Anterior cingulate cortex (tissue), 58 donors: Measurements from ENCODE around the gene VPS52.
A peak's percentile ranks its signal among the peaks of the same experiment; 100 is the strongest.

Experiments used
- DNase-seq, 58 donors: peaks; one replicate each; lab custom pipeline; 2025; lab: John Stamatoyannopoulos, UW

VPS52 gene

DNA sequence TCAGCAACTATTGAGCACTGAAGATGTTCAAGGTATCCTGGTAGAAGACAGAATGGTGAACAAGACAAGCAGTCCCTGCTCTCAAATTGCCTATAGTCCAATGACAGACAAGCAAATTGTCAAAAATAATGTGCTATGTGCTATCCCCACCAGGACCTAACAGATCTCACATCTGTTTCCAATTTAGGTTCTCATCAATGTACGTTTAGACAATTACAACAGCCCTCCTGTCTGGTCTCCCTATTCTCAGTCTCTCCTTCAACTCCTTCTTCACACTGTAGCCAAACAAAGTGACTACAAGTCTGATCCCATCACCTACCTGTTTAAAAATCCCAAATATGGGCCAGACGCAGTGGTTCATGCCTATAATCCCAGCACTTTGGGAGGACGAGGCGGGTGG lies 34.7 kb upstream of the VPS52 start:
- no peak for DNase-seq

DNA sequence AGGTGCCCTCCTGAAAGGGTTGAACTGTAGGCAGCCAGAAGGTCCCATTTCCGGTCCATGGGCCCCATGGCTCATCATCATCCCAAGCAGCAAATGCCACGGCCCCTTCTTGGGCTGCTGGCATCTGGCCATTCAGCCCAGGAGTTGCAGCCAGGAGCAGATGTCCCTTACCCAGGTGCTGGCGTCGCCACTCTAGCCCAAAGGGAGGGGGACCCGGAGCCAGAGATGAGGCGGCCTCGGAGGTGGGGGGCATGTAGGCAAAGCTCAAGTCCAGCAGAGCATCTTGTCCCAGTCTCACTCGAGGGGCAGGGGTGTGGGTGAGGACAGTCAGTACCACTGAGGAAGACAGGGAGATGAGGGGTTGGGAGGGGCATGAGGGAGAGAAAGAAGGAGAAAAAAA lies 33.4 kb upstream of the VPS52 start:
- no peak for DNase-seq

DNA sequence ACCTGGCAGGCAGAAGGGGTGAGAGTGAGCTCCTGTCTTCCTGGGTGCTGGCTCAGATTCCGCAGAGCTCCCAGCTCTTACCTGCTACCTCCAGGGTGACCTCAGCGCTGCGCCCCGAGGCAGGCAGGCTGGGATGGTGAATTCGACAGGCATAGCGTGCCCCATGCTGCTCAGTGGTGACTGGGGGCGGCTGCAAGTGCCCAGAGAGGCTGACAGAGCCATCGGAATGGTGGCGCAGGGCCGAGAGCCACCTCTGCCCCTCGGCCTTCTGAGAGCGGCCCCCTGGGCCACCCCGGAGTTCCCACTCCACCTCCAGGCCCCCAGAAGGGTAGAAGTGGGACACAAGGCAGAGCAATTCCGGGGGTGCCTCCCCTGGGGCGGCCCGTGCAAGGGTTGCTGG lies 32.5 kb upstream of the VPS52 start:
- DNase-seq: no peak

DNA sequence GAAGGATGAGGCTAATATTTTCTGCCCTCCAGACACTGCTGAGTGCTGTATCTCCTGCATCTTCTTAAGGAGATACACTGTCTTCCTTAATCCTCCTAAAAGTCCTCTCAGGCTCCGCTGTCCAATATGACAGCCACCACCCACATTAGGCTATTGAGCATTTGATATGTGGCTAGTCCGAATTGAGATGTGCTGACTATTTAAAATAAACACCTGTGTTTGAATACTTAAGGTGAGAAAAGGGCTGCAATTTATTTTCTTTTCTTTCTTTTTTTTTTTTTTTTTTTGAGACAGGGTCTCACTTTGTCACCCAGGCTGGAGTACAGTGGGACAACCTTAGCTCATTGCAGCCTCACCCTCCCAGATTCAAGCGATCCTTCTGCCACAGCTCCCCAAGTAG lies 30.2 kb upstream of the VPS52 start:
- DNase-seq: no peak

DNA sequence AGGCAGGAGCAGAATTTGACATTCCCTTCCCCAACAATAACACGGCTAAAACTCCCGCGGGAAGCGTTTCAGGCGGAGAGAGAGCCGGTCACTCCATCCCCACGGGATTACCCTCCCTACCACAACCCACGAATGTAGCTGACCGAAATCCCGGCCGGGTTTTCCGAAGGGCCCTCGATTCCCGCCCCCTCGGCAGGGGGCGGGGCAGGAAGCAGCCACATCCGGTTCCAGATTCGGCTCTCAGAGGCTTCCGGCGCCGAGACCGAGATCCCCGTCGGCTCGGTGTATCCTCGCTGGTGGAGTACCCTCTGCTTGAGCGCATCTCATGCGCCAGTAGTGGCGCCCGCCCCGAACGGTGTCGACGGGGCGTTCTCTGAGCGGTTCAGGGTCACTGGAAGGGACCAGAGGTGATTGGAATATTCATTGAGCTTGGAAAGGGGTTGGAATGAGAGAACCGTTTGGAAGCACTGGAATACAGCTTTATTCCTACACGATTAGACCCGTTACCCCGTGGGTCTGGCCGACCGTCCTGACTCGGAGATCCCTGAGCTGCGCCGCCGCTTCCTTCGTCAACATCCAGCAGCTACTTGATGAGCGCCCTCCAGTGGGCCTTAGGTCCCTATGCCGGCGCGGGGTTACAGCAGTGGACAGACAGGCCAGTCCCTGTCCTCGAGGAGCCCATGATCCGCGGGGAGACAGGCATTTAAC lies 27.7 kb upstream of the VPS52 start:
- DNase-seq: peak; percentile 45 to 94 (median 85)

DNA sequence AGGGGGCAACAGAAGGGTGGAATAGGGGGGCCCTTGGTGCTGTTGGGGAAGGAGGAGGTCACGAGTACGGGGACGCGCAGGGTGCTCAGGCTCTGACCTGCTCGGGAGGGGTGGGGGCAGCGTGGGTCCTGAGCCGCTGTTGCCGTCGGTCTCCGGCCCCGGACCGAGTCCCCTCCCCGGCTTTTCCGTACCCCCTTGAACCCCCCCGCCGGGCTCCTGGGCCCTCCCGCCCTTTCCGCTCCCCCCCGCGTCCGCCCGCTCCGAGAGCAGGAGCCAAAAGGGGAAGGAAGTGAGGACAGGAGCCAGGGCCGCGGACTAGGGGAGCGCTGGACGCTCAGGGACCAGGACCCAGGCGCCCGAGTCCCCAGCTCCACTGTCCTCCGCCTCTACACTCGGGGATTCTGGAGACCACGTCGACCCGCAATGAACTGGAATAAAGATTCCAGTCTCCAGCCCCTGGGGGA lies 27.1 kb upstream of the VPS52 start, which contains the start of gene RGL2:
Gene RGL2 (minus strand): TSS at position 170 of the 464 bp plus-strand sequence. CDS start 332 bp downstream, outside the sequence.
- DNase-seq: peak in 53 of 58 donors; percentile 22 to 89 (median 78)

DNA sequence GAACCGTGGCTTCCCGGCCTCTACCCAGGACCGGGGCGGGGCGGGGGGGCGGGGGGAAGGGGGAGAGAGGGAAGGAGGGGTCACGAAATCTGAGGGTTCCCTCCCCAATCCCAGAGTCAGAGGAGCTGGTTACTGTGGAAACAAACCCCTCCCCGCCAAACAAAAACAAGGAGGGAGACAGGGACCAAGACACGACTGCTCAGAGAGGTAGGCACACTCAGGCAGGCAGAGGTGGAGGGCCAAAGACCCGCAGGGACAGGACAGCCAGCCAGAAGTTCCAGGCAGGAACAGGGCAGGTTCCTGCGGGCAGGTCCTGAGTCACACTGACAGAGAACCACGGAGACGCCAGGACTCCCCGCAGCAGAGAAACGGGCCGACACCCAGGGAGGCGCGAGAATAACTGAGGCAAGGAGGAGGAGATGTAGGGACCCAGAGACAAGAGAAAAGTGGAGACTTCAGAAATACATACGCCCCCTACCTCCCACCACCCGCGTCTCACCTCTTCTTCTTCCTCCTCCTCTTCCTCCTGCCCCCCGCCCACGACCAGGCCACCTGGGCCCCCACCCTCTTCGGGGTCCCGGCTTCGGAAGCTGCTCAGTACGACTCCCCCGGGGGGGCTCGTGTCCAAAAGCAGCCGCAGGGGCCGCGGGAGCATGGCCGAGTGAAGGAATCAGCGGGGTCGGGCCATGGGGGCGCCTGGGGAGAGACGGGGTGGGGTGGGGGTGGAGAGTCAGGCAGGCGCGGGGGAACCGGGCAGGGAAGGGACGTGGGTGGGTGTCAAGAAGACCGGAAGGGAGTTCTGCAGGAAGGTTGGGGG lies 26.5 kb upstream of the VPS52 start:
- DNase-seq: peak in 36 of 58 donors; percentile 6 to 73 (median 40)

DNA sequence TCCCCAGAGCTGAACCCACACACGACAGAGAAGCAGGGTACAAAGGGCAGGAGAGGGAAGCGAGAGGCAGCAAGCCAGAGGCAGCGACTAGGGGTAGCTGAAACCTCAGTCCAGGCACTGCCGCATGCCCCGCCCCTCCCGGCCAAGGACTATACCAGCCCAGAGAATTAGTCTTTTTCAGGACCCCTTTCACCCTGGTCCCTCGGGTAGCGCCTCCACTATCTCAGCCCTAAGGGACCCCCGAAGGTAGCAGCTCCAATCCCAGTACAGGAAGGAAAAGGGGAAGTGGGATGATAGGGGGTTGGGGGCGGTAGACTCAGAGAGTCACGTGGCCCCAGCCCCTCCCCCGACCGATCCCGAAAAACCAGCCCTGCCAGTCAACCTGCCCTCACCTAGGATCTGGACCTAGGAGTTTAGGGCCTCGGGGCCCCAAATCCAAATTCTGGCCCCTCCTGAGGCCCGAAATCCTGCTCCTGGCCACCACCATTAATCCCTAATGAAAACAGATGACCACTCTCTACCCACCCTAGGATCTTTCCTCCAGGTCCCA lies 25.8 kb upstream of the VPS52 start:
- peak in 6 of 58 donors; percentile 11 to 53 (median 26) for DNase-seq

DNA sequence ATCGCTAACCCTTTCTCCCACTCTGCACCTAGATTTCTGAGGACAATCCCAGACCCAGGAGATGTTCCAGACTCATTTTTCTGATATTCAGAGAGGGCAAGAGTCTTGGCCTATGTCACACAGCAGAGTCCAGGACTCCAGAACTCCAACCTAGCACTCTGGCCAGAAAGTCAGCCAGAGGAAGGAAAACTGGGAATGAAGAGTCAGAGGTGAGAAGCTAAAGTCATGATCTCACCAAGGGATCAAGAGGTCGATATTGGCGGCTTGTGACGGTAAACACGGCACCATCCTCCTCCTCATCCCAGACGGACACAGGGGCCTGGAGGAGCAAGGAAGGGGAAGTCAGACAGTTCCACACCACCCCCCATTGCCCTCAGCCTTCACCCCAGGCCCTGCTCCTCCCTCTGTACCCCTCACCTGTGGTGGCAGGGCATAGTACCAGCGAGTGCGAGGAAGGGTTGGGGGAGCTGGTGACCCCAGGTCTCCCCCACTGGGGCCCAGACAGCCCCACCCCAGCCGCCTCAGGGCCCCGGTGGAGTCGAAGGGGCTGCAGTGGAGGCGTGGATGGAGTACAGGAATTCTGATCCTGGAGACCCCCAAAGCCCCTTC lies 25.2 kb upstream of the VPS52 start:
- no peak for DNase-seq

DNA sequence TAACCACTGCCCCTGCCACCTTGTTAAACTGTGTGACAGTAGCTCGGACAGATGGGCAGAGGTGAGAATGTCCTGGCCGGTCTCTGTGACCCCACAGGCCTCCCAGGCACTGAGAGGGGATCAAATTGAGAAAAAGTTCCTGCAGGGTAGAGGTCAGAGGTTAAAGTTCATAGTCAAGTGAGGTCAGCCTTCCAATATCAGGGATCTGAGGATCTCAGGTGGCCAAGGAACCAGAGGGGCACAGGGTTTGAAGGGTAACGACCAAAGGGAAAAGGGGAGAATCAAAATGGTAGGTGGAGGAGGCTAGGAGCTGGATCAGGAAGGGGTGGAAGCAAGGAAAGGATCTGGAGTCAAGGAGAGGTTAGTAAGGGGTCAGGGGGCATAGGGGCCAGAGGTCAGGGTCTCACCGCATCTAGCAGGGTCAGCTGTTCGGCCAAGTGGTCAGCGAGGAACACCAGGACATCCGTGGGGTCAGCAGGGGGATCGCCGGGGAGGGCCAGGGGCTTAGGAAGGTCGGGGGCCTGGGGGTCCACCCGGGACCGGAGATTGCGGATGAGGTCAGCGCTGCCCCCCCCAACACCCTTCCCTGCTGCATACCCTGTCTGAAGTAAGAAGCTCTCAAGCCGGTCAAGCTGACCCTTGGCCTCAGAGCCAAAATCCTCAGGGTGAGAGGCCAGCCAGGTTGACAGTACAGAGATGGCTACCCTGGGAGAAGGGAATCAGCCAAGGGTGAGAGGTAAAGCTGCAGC lies 24.1 kb upstream of the VPS52 start:
- DNase-seq: no peak

DNA sequence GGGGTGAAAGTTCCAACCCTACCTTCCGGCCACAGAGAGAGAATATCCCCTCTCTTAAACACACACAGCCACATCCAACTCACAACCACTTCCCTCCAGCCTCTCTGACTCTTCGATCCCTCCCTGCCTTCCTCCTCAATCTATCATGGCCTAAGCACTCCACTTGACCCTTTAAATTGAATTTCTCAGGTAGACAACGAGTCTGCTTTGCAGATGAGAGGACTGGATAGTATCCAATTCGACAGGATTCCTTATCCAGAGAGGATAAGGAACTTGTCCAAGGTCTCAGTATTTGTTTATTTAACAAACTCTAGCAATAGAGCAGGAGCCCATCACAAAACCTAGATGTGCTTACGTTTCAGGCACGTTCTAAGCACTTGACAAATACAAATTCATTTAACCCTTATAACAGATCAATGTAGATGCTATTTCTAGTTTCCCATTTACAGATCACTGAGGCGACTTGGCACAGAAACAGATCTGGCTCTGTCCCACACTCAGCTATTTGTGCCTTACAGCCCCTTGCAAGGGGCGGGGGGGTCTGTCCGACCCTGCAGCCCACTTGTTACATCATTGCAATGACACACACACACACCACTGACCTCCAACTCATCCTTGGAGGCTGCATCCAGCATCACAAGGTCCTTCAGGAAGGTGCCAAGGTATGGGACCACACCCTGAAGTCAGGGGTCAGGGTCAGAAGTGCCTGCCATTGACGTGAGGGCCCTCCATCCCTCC lies 22.6 kb upstream of the VPS52 start:
- no peak for DNase-seq

DNA sequence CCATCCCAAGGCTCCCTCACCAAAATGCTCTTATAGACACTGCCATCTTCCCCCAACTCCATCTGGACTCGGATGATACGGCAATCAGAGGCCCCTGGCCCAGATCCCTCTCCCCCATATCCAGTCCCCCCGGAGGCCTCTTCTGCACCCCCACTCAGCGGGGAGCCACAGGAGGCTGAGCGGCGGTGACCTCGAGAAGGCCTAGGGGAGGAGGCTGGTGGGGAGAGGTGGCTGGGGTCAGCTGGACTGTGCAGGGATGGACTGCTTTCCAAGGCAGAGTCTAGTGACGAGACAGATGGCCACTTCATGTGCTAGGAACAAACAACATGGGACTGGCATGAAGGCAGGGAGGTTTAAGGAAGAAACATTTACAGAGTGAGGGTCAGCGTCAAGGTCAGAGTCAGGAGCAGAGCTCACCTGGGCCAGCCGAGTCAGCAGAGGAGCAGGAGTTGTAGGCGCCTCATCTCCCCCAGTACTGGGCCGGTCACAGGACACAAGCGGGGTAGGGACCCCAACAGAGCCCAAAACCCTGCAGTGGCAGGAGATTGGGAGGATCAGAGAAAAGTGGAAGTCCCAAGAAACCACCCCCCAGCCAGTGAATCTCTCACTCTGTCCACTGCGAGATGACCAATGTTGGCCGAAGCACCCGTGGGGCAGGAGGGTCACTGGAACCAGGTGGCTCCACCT lies 21.5 kb upstream of the VPS52 start:
- DNase-seq: no peak

DNA sequence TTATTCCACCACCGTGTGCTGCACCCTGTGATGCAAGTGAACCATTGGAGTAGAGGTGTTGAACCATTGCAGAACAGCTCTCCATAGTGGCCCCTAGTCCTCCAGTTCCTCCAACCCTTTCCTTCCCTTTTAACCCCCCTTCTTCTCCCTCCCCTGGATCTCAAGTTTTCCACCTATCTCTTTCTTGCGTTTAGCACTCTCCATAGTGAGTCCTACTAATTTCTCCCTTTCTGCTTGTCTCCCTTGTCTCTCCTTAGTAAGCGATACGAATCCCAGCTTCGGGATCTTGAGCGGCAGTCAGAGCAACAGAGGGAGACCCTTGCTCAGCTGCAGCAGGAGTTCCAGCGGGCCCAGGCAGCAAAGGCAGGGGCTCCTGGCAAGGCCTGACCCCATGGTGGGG lies 18.8 kb upstream of the VPS52 start:
- no peak for DNase-seq

DNA sequence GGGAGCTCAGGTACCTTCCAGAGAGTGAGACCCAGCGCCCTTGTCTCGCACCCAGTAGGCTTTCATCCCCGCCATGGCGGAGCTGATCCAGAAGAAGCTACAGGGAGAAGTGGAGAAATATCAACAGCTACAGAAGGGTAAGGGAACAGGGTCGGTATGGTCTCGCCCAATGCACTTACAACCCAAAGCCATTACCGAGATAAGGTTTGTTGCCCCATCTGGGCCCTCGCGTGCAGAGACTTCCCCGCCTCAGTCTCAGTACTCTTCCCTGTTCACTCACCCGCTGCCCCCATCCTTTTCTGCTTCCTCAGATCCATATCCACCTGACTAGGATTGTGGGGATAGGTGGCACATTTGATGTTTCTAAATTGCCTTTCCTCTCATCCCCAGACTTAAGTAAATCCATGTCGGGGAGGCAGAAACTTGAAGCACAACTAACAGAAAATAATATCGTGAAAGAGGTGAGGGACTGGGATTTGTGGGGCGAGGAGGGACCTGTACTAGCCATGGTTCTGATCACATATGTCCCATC lies 18.2 kb upstream of the VPS52 start:
- DNase-seq: no peak

DNA sequence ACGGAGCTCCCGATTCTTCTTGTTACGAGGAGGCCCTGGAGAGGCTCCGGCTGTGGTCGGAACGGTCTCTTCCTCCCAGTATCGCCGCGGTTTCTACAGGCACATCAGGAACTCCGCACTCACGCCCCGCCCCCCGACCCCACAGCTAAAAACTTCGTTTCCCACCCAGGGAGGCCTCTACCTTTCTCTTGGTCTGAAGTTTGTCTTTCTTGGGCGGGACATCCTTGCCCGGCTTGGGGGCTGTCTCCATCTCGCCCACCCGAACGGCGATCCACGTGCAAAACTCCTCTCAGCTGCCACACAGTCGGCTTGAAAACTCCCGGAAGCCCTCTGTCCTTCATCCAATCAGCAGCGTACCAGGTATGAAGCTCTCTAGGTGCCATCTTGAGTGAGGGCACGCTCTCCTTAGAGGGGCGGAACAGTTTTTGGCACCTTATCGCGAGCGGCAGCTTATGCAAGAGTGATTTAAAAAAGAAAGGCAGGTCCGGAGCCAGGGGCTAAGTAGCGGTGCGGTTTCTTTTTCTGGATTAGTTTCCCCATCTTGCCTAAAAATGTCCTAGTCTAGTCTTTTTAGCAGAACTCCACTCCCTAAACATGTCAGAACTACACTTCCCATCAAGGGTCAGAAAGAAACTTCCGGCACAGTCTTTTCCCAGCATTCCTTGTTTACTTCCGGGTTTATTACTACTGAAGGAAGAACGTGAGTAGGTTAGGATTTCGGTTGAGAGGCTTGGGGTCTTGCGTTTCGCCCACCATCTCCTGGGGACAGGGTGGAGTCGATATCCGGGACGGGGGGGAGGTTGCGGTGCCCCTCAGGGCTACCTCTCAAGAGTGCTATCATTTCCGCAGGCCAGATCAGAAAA lies 17.5 kb upstream of the VPS52 start, which contains the start of the genes PFDN6 and WDR46:
Gene PFDN6 (plus strand): TSS at position 681 of the 863 bp plus-strand sequence. CDS start 256 bp downstream, outside the sequence.
Gene WDR46 (minus strand): TSS at position 319 of the 863 bp plus-strand sequence. CDS start 69 bp downstream, at position 250.
- peak in 57 of 58 donors; percentile 31 to 99 (median 85) for DNase-seq

DNA sequence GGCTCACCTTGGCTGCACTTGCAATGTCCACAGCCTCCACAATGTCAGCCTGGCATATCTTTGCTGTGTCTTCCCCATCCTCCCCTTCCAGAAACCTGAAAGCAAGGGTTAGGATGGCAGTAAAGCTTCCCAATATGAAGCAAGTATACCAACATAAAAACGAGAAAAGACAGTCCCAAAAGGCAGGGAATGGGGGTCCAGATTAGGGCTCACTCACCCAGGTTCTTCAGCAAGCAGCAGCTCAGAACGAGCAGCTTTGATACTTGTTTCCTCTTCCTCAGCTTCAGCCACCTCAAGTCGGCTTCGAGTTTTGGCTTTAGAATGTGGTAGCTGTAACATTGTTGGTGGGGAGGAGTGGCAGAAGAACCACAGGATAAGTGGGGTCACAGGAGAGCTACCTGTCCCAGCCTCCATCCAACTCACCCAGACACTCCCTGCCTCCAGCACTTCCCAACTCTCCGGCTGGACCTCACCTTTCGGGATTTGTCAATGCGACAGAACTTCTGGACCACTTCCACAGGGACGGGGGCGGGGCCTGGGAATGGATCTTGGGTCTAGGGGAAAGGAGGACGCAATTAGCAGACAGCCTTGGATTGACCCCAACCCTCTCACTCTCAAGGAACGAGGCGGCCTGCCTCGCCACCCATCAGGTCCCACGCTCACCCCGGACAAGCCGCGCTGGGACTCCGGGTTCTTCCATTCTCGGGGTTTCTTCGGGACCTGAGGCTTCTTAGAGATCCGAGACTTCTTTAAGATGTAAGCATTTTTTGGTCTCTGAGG lies 16.7 kb upstream of the VPS52 start:
- no peak for DNase-seq
